KOPT-K1 (cell line): ENCODE results near the gene PKDREJ.
"Not testable (repeated sequence)": the region's sequence is repeated elsewhere in the genome, so short reads cannot be mapped to it uniquely, and the experiment has no call there.

Experiments
- H3K27ac ChIP-seq: fragments of 200-600 bp; sonication (generic); 2 replicates; pipeline ENCODE4 v1.5.1; 2016; ENCODE audit warnings: antibody characterized with exemption, mild to moderate bottlenecking, low read depth, low read length; ENCODE audit not compliant: poor library complexity, severe bottlenecking
- H3K36me3 ChIP-seq: fragments of 200-600 bp; sonication (generic); 2 replicates; pipeline ENCODE4 v1.5.1; 2017; ENCODE audit warnings: antibody characterized with exemption, mild to moderate bottlenecking, low read length, moderate library complexity; ENCODE audit not compliant: insufficient read depth
- H3K9me3 ChIP-seq: fragments of 200-600 bp; sonication (generic); 2 replicates; pipeline ENCODE4 v1.5.1; 2017; ENCODE audit warnings: antibody characterized with exemption, low read length, mild to moderate bottlenecking; ENCODE audit not compliant: insufficient read depth, poor library complexity, severe bottlenecking

Gene PKDREJ

GRCh38 chr22:46280063-46280817 is 17.1 kb upstream of the PKDREJ start:
- Histone ChIP-seq H3K36me3 (no peaks in the 10 kb centered on the region), H3K9me3 (no peaks in the 10 kb centered on the region), H3K27ac (no peak overlapping the region)

GRCh38 chr22:46278656-46279645 is 15.8 kb upstream of the PKDREJ start:
- Histone ChIP-seq H3K36me3 (no peaks in the 10 kb centered on the region), H3K27ac (no peak overlapping the region), H3K9me3 (no peaks in the 10 kb centered on the region)

- Histone ChIP-seq H3K9me3 (no peaks in the 10 kb centered on the region), H3K36me3 (no peaks in the 10 kb centered on the region), H3K27ac (no peak overlapping the region)
These were observed 13.4 kb upstream of the PKDREJ start for GRCh38 chr22:46276563-46276962.

GRCh38 chr22:46275455-46276122 is 12.4 kb upstream of the PKDREJ start:
- Histone ChIP-seq H3K36me3 (no peaks in the 10 kb centered on the region), H3K27ac (no peak overlapping the region), H3K9me3 (no peaks in the 10 kb centered on the region)

- Histone ChIP-seq H3K27ac (no peak overlapping the region), H3K9me3 (no peaks in the 10 kb centered on the region), H3K36me3 (no peaks in the 10 kb centered on the region)
These were observed 11.2 kb upstream of the PKDREJ start for GRCh38 chr22:46274381-46274780.

GRCh38 chr22:46273432-46274148 is 10.4 kb upstream of the PKDREJ start:
- H3K36me3 ChIP-seq = no peaks in the 10 kb centered on the region

GRCh38 chr22:46272762-46273431 is 9.8 kb upstream of the PKDREJ start:
- Histone ChIP-seq H3K36me3 (no peaks in the 10 kb centered on the region), H3K9me3 (no peaks in the 10 kb centered on the region), H3K27ac (no peak overlapping the region)

More at GRCh38 chr22:46273432-46274148, 10.4 kb upstream of the PKDREJ start:
- H3K9me3 ChIP-seq = no peaks in the 10 kb centered on the region
- no peak overlapping the region for H3K27ac ChIP-seq

GRCh38 chr22:46272196-46272595 is 9.1 kb upstream of the PKDREJ start:
- Histone ChIP-seq H3K27ac (no peak overlapping the region), H3K36me3 (no peaks in the 10 kb centered on the region), H3K9me3 (no peaks in the 10 kb centered on the region)

GRCh38 chr22:46269564-46269963 is 6.4 kb upstream of the PKDREJ start:
- Histone ChIP-seq H3K27ac (no peak overlapping the region), H3K9me3 (peaks cover 20% of the 10 kb centered on the region), H3K36me3 (no peaks in the 10 kb centered on the region)

- Histone ChIP-seq H3K36me3 (no peaks in the 10 kb centered on the region), H3K27ac (no peak within 1 kb of the TSS), H3K9me3 (peaks cover 35% of the 10 kb centered on the region)
These were observed 4.5 kb upstream of the PKDREJ start, which contains the start of gene TTC38 for GRCh38 chr22:46267431-46268279. TTC38 (plus strand) TSS chr22:46268008; CDS start chr22:46268040, 32 bp downstream.

- not testable (repeated sequence) for H3K36me3 ChIP-seq, H3K27ac ChIP-seq
- H3K9me3 ChIP-seq = peaks cover 47% of the 10 kb centered on the region
These were observed 2.5 kb upstream of the PKDREJ start for GRCh38 chr22:46265627-46266026.

- not testable (repeated sequence) for H3K36me3 ChIP-seq, H3K27ac ChIP-seq
- peaks cover 55% of the 10 kb centered on the region for H3K9me3 ChIP-seq
These were observed 1.4 kb upstream of the PKDREJ start for GRCh38 chr22:46264520-46264919.

GRCh38 chr22:46262449-46263215 is 511 bp downstream of the PKDREJ start:
- Histone ChIP-seq H3K27ac (no peak overlapping the region), H3K9me3 (peaks cover 58% of the 10 kb centered on the region), H3K36me3 (no peaks in the 10 kb centered on the region)
